Stimulated activated CD8-positive, alpha-beta memory T cell treated with anti-CD3 and anti-CD28 coated beads, Interleukin-4, amount 100 ng/mL, for 4 hours (primary cell): ENCODE results near the gene CACNA1B.
"Not testable (repeated sequence)": the region's sequence is repeated elsewhere in the genome, so short reads cannot be mapped to it uniquely, and the experiment has no call there.

Source experiments
- DNase-seq, 2 donors: peaks; one replicate each; pipeline ENCODE4 v3.0.0-alpha.2; 2020; ENCODE audit warnings: low read depth in 2 of 2, low spot score in 1 of 2

The CACNA1B gene

GRCh38 chr9:138069731-138070456 is 192.3 kb downstream of the CACNA1B start:
- DNase-seq: no peak

GRCh38 chr9:138070815-138071214 is 193.2 kb downstream of the CACNA1B start:
- DNase-seq: no peak

- no peak for DNase-seq
Measured at GRCh38 chr9:138071292-138071691, 193.7 kb downstream of the CACNA1B start.

- DNase-seq: no peak
Measured at GRCh38 chr9:138071731-138072130, 194.1 kb downstream of the CACNA1B start.

GRCh38 chr9:138072161-138072842 is 194.7 kb downstream of the CACNA1B start:
- no peak for DNase-seq

- no peak for DNase-seq
Measured at GRCh38 chr9:138072897-138073296, 195.3 kb downstream of the CACNA1B start.

- DNase-seq: no peak
Measured at GRCh38 chr9:138073408-138073807, 195.8 kb downstream of the CACNA1B start.

- DNase-seq: no peak
Measured at GRCh38 chr9:138073808-138074207, 196.2 kb downstream of the CACNA1B start.

- DNase-seq: no peak
Measured at GRCh38 chr9:138074516-138074915, 196.9 kb downstream of the CACNA1B start.

GRCh38 chr9:138075496-138075895 is 197.9 kb downstream of the CACNA1B start:
- no peak for DNase-seq

GRCh38 chr9:138075961-138076649 is 198.5 kb downstream of the CACNA1B start:
- DNase-seq: no peak

- DNase-seq: no peak
Measured at GRCh38 chr9:138076650-138077009, 199.0 kb downstream of the CACNA1B start.

GRCh38 chr9:138077126-138077525 is 199.5 kb downstream of the CACNA1B start:
- DNase-seq: no peak

GRCh38 chr9:138077898-138078540 is 200.4 kb downstream of the CACNA1B start:
- DNase-seq: no peak

- no peak for DNase-seq
Measured at GRCh38 chr9:138078846-138079245, 201.3 kb downstream of the CACNA1B start.

GRCh38 chr9:138080979-138081378 is 203.4 kb downstream of the CACNA1B start:
- no peak for DNase-seq

GRCh38 chr9:138082918-138083636 is 205.5 kb downstream of the CACNA1B start:
- no peak for DNase-seq

- DNase-seq: no peak
Measured at GRCh38 chr9:138083873-138084272, 206.3 kb downstream of the CACNA1B start.

- DNase-seq: no peak
Measured at GRCh38 chr9:138085568-138085967, 208.0 kb downstream of the CACNA1B start.

- DNase-seq: not testable (repeated sequence)
Measured at GRCh38 chr9:138092057-138092456, 214.5 kb downstream of the CACNA1B start.

- DNase-seq: no peak
Measured at GRCh38 chr9:138094028-138094427, 216.4 kb downstream of the CACNA1B start.
